Gastrocnemius medialis (tissue), 4 donors: ENCODE data around the gene ZSWIM1. TPM values are rescaled to one million over a fixed set of nuclear protein-coding genes. Genes with fewer than 3 reads are reported as not detected.

Experiments
- ATAC-seq, 2 donors: fragments of 150-250 bp; one replicate each; pipeline ENCODE4 v1.9.1; 2016
- DNase-seq, 2 donors: peaks; one replicate each; pipeline ENCODE4 v3.0.0-alpha.2; 2019
- H3K27ac ChIP-seq, 4 donors: fragments of 200-600 bp; sonication (generic); 1 replicate in 1 of 4; 2 replicates in 3 of 4; pipeline ENCODE4 v1.5.1; 2016 to 2018; ENCODE audit warnings: mild to moderate bottlenecking in 2 of 4, moderate library complexity in 1 of 4
- H3K27me3 ChIP-seq, 3 donors: fragments of 200-600 bp; sonication (generic) in 2 of 3; 1 replicate in 1 of 3; 2 replicates in 2 of 3; pipeline versions ENCODE4 v1.5.1 to v1.6.0; 2016 to 2019; ENCODE audit warnings: mild to moderate bottlenecking in 1 of 3, moderate library complexity in 1 of 3
- H3K36me3 ChIP-seq, 2 donors: fragments of 200-600 bp; sonication (generic) in 1 of 2; one replicate each; pipeline ENCODE4 v1.5.1; 2017 to 2018
- H3K4me1 ChIP-seq, 2 donors: fragments of 200-600 bp; sonication (generic) in 1 of 2; one replicate each; pipeline ENCODE4 v1.5.1; 2016 to 2017; ENCODE audit warnings: mild to moderate bottlenecking in 2 of 2
- H3K4me3 ChIP-seq, 4 donors: fragments of 200-600 bp; sonication (generic) in 3 of 4; 1 replicate in 1 of 4; 2 replicates in 3 of 4; pipeline ENCODE4 v1.5.1; 2016 to 2019; ENCODE audit warnings: mild to moderate bottlenecking in 2 of 4
- H3K9me3 ChIP-seq, 3 donors: fragments of 200-600 bp; sonication (generic) in 2 of 3; 1 replicate in 1 of 3; 2 replicates in 2 of 3; pipeline ENCODE4 v1.5.1; 2016 to 2019
- POLR2A ChIP-seq, 2 donors: fragments of 450-650 bp; IDR thresholded peaks; one replicate each; pipeline ENCODE4 v1.6.1; 2017; ENCODE audit warnings: antibody characterized with exemption in 2 of 2, mild to moderate bottlenecking in 2 of 2, moderate library complexity in 2 of 2
- in situ Hi-C, 4 donors: fragments of 200-750 bp; cut with MboI; loops; one replicate each; pipeline versions ENCODE4 v1.15.0 to v1.8.0; 2017; ENCODE audit warnings: low sequenced_read_pairs in 4 of 4
- intact Hi-C: fragments of 100-400 bp; cut with DNase I; formaldehyde crosslinking; loops from one replicate; pipeline ENCODE4 v1.15.1; 2023; ENCODE audit warnings: low total_unique reads
- total RNA-seq, 4 donors: library from RNA; depleted of rRNA; stranded (reverse); fragments of >200 nt; gene quantifications; one replicate each; pipeline versions ENCODE4 v1.1.0 to v1.2.3, GENCODE V29; 2016
- TF ChIP-seq, protein P1 (sequence below), 5 experiments: fragments of 450-650 bp in 3 of 5; fragments of 200-600 bp in 2 of 5; sonication (generic) in 2 of 5; IDR thresholded peaks in 4 of 5; conservative IDR thresholded peaks in 1 of 5; 1 replicate in 4 of 5; 2 replicates in 1 of 5; pipeline ENCODE4 v1.5.1; 2016 to 2019; ENCODE audit warnings: antibody characterized with exemption in 5 of 5, mild to moderate bottlenecking in 3 of 5, moderate library complexity in 3 of 5

ZSWIM1 gene
- total RNA-seq, 4 donors from 2014 or later: 5.7 to 8.5 (median 6.9) TPM

DNA sequence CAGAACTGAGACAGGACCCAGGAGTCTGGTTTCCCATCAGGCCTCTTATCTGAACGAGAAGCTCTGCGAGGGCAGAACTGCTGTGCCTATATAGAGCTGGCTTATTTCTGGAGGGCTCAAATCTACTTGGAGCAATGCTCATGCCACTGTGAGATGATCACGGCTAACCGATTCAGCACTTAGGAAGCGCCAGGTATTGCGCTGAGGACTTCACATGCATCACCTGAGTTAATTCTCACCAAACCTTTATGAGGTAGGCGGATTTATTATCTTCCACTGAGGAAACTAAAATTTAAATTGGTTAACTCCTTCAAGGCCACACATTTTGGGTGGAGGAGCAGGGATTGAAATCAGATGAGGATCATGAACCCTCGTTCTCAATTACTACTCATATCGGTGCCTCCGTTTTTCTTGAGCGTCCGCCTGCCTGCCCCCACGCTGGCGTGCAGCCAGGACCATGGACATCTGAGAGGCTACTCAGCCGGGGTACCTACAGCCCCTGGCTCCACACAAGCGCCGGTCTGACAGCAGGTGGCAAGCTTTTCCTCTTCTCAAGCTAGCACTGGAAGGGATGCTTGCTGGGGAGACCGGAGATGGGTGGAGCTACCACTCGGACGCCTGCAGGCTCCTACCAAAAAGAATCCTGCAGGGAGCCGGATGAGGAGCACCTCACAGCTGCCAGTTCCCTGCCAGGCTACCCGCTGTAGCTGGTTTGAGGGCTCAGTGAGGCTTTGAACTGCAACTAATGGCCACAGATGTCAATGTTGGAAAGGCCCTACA is 52.4 kb downstream of the ZSWIM1 start:
- no peaks in the 10 kb centered on the region for H3K9me3 ChIP-seq
- H3K4me3 ChIP-seq: peak overlapping the region; percentile 83 to 99 (median 98)
- intact Hi-C loops (loop anchor here (1.0 to 5.0 kb wide), 6 partner anchors 39 to 154 kb away; partner anchors contain the start of genes CTSA, DNTTIP1, NCOA5 and NEURL2), in situ Hi-C loops (no loop called here)
- peak overlapping the region; percentile 97 to 100 (median 100) for H3K27ac ChIP-seq
- DNase-seq (peak; percentile 36 to 69), ATAC-seq (peak; percentile 15 to 23)
- peaks cover 21 to 25% of the 10 kb centered on the region in 2 donors for H3K4me1 ChIP-seq
- peaks cover 0 to 15% of the 10 kb centered on the region in 2 donors for H3K36me3 ChIP-seq
- no peaks in the 10 kb centered on the region for H3K27me3 ChIP-seq
- no peak for TF ChIP-seq POLR2A (IDR thresholded peaks at IDR 0.05)
- TF ChIP-seq, protein P1, sequence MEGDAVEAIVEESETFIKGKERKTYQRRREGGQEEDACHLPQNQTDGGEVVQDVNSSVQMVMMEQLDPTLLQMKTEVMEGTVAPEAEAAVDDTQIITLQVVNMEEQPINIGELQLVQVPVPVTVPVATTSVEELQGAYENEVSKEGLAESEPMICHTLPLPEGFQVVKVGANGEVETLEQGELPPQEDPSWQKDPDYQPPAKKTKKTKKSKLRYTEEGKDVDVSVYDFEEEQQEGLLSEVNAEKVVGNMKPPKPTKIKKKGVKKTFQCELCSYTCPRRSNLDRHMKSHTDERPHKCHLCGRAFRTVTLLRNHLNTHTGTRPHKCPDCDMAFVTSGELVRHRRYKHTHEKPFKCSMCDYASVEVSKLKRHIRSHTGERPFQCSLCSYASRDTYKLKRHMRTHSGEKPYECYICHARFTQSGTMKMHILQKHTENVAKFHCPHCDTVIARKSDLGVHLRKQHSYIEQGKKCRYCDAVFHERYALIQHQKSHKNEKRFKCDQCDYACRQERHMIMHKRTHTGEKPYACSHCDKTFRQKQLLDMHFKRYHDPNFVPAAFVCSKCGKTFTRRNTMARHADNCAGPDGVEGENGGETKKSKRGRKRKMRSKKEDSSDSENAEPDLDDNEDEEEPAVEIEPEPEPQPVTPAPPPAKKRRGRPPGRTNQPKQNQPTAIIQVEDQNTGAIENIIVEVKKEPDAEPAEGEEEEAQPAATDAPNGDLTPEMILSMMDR (IDR thresholded peaks at IDR 0.05 in 4 of 5, conservative IDR thresholded peaks at IDR 0.05 in 1 of 5): peak in 4 of 5 experiments; percentile 19 to 49 (median 24)

DNA sequence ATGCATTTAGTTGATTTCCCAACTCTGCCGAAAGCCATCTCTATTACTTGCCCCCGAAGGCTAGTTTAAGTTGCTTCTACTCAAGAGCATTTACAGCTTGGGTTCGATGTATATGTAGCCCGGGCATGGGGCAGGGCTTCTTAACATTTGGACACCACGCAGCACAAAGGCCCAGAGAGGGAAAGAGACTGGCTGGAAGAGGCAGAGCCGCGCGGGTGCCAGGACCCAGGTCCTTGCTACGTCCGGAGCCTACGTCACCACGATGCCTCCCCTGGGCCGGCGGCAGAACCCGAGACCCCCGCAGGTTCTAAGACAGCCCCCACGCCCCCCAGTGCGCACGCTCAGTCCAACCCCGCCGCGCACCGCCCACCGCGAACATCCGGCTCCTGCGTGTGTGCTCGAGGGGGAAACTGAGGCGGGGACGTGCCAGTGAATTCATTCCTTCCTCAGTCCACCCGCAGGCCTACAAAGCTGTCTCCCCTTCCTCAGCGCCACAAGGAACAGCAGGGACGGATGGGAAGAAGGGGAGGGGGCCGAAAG is 53.1 kb downstream of the ZSWIM1 start:
- no peak for TF ChIP-seq POLR2A (IDR thresholded peaks at IDR 0.05)
- TF ChIP-seq, protein P1 (IDR thresholded peaks at IDR 0.05 in 4 of 5, conservative IDR thresholded peaks at IDR 0.05 in 1 of 5): no peak
- ATAC-seq (peak; percentile 13 to 16), DNase-seq (peak; percentile 42 to 61)
- Histone ChIP-seq H3K4me3 (peak overlapping the region; percentile 83 to 99 (median 98)), H3K36me3 (peaks cover 0 to 22% of the 10 kb centered on the region in 2 donors), H3K27ac (peak overlapping the region; percentile 97 to 100 (median 100)), H3K9me3 (no peaks in the 10 kb centered on the region), H3K4me1 (peaks cover 21 to 25% of the 10 kb centered on the region in 2 donors), H3K27me3 (no peaks in the 10 kb centered on the region)
- in situ Hi-C loops: no loop called here
- intact Hi-C loops: loop anchor here (1.0 to 5.0 kb wide), 6 partner anchors 38 to 153 kb away; partner anchors contain the start of genes CTSA, DNTTIP1, NCOA5 and NEURL2

Other genes starting within 250 kb of the ZSWIM1 start
- not detected for gene WFDC9, start 249.9 kb upstream of the ZSWIM1 start, total RNA-seq
- gene WFDC11, start 211.0 kb upstream of the ZSWIM1 start, total RNA-seq: not detected
- not detected for gene WFDC13, start 179.2 kb upstream of the ZSWIM1 start, total RNA-seq
- not detected for gene WFDC10B, start 176.2 kb upstream of the ZSWIM1 start, total RNA-seq
- gene SPINT4, start 158.9 kb upstream of the ZSWIM1 start, total RNA-seq: not detected
- not detected for gene WFDC3, start 89.3 kb upstream of the ZSWIM1 start, total RNA-seq
- gene DNTTIP1, start 89.3 kb upstream of the ZSWIM1 start, total RNA-seq: 10 to 100 TPM; 26.1 to 41.9 (median 36.4) TPM
- gene UBE2C, start 68.6 kb upstream of the ZSWIM1 start, total RNA-seq: under 1 TPM in 1 of 4 donors, not detected in 3; 0.84 TPM
- gene TNNC2, start 53.9 kb upstream of the ZSWIM1 start, total RNA-seq: 1,000 to 10,000 TPM; 2,919 to 3,968 (median 3,006) TPM
- 100 to 1,000 TPM in 2 of 4 donors, 10 to 100 TPM in 2; 35.8 to 114 (median 79.0) TPM for gene SNX21, start 47.4 kb upstream of the ZSWIM1 start, total RNA-seq
- gene ACOT8, start 23.8 kb upstream of the ZSWIM1 start, total RNA-seq: 10 to 100 TPM; 32.3 to 66.2 (median 41.4) TPM
- gene ZSWIM3, start 23.6 kb upstream of the ZSWIM1 start, total RNA-seq: 1 to 10 TPM; 1.3 to 3.3 (median 2.1) TPM
- 1 to 10 TPM in 2 of 4 donors, under 1 TPM in 1, not detected in 1; 0.71 to 4.1 (median 1.8) TPM for gene SPATA25, start 6.4 kb downstream of the ZSWIM1 start, total RNA-seq
- gene NEURL2, start 10.0 kb downstream of the ZSWIM1 start, total RNA-seq: 10 to 100 TPM in 2 of 4 donors, 1 to 10 TPM in 2; 4.9 to 24.1 (median 10.2) TPM
- 10 to 100 TPM; 21.9 to 59.2 (median 46.2) TPM for gene CTSA, start 10.1 kb downstream of the ZSWIM1 start, total RNA-seq
- gene PLTP, start 30.9 kb downstream of the ZSWIM1 start, total RNA-seq: 10 to 100 TPM; 22.2 to 77.3 (median 37.3) TPM
- gene PCIF1, start 53.5 kb downstream of the ZSWIM1 start, total RNA-seq: 10 to 100 TPM; 32.1 to 51.2 (median 37.0) TPM
- 10 to 100 TPM in 3 of 4 donors, 1 to 10 TPM in 1; 8.3 to 19.1 (median 12.7) TPM for gene ZNF335, start 91.0 kb downstream of the ZSWIM1 start, total RNA-seq
- gene MMP9, start 127.7 kb downstream of the ZSWIM1 start, total RNA-seq: 1 to 10 TPM in 1 of 4 donors, under 1 TPM in 3; 0.51 to 1.4 (median 0.67) TPM
- gene SLC12A5, start 148.0 kb downstream of the ZSWIM1 start, total RNA-seq: not detected
- 10 to 100 TPM; 14.7 to 21.5 (median 19.0) TPM for gene NCOA5, start 208.7 kb downstream of the ZSWIM1 start, total RNA-seq
- gene CD40, start 237.1 kb downstream of the ZSWIM1 start, total RNA-seq: 10 to 100 TPM in 1 of 4 donors, 1 to 10 TPM in 3; 7.2 to 13.0 (median 8.2) TPM